HG03159 (cell line): ENCODE results near the gene DCLK1.

Source experiments
- ATAC-seq: cut with Tn5 transposase; IDR thresholded peaks from one replicate; pipeline ENCODE4 v1.9.1; 2021; ENCODE audit warnings: mild to moderate bottlenecking, moderate library complexity; ENCODE audit not compliant: unreplicated experiment

DCLK1 gene

GRCh38 chr13:35954207-35954560 is 177.0 kb downstream of the DCLK1 start:
- ATAC-seq, result no peak

- ATAC-seq, result no peak
Observed at GRCh38 chr13:35953537-35954206, 177.5 kb downstream of the DCLK1 start.

GRCh38 chr13:35947315-35947714 is 183.9 kb downstream of the DCLK1 start:
- no peak for ATAC-seq

GRCh38 chr13:35945368-35945767 is 185.8 kb downstream of the DCLK1 start:
- no peak for ATAC-seq

GRCh38 chr13:35941374-35941773 is 189.8 kb downstream of the DCLK1 start:
- ATAC-seq, result no peak

- no peak for ATAC-seq
Observed at GRCh38 chr13:35940734-35941133, 190.4 kb downstream of the DCLK1 start.

GRCh38 chr13:35936246-35936978 is 194.8 kb downstream of the DCLK1 start:
- ATAC-seq, result no peak

- peak; percentile 89 for ATAC-seq
Observed at GRCh38 chr13:35930665-35931631, 200.2 kb downstream of the DCLK1 start.

GRCh38 chr13:35927567-35928021 is 203.6 kb downstream of the DCLK1 start:
- ATAC-seq, result no peak

GRCh38 chr13:35926859-35927530 is 204.2 kb downstream of the DCLK1 start:
- ATAC-seq, result no peak

GRCh38 chr13:35925669-35926068 is 205.5 kb downstream of the DCLK1 start:
- no peak for ATAC-seq

- no peak for ATAC-seq
Observed at GRCh38 chr13:35923347-35923746, 207.8 kb downstream of the DCLK1 start.

GRCh38 chr13:35920816-35921215 is 210.4 kb downstream of the DCLK1 start:
- ATAC-seq, result no peak

GRCh38 chr13:35917942-35918645 is 213.1 kb downstream of the DCLK1 start:
- no peak for ATAC-seq

- no peak for ATAC-seq
Observed at GRCh38 chr13:35917252-35917941, 213.8 kb downstream of the DCLK1 start.

GRCh38 chr13:35916146-35916545 is 215.0 kb downstream of the DCLK1 start:
- ATAC-seq, result no peak

- no peak for ATAC-seq
Observed at GRCh38 chr13:35914662-35915061, 216.5 kb downstream of the DCLK1 start.

- no peak for ATAC-seq
Observed at GRCh38 chr13:35912841-35913240, 218.3 kb downstream of the DCLK1 start.

GRCh38 chr13:35909837-35910540 is 221.2 kb downstream of the DCLK1 start:
- ATAC-seq, result no peak
